ENCODE measurements around the gene PIK3AP1. TPM values are rescaled to one million over a fixed set of nuclear protein-coding genes. Genes with fewer than 3 reads are reported as not detected.

Gene PIK3AP1
- total and polyA plus RNA-seq, 2 of the 13 experiments (the other 11 are each of a cell fraction or from before 2014, with no cell fraction given): 3.6 to 13.8 TPM

DNA sequence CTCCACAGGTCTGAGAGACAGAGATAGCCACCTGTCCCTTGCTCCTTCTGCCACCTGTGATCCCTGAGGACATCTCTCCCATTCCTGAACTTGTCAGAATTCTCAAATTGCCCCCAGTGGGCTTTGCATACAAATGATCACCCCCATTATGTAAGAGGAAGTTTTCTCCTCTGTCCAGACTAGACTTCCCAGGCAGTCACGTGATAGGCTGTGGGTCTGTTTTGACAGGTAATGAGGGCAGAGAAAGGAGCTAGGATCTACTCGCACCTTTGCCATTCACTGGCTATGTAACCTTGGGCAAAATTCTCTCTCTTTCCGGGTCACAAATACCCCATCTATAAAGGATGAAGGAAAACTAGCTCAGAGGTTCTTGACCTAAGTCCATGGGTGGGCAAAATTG lies 112.1 kb downstream of the PIK3AP1 start:
- no peak overlapping the region for H2AFZ ChIP-seq (ENCODE audit: low read length)
- WGBS (ENCODE audit: low lambda C conversion rate): 89% methylated on average over 3 of the region's 3 CpGs
- H3K9ac ChIP-seq (ENCODE audit: insufficient read depth, low read depth, low read length): no peak overlapping the region
- no peak overlapping the region for H3K4me2 ChIP-seq (ENCODE audit: low read depth, low read length)
- no TSS peak for BruUV-seq (replicated peaks)
- H3K79me2 ChIP-seq (ENCODE audit: insufficient read depth, low read length): no peaks in the 10 kb centered on the region
- POLR2A ChIA-PET: no interaction called here
- H3K27me3 ChIP-seq (ENCODE audit: control insufficient read depth in 1 of 2, insufficient read depth in 2 of 2, low read length in 2 of 2): no peaks in the 10 kb centered on the region
- no peaks in the 10 kb centered on the region for H3K36me3 ChIP-seq (replicated peaks in 1 of 2; ENCODE audit: control insufficient read depth in 1 of 2, insufficient read depth in 2 of 2, low read length in 2 of 2)
- H3K4me3 ChIP-seq (replicated peaks in 1 of 3; ENCODE audit: insufficient read depth in 1 of 3, low read depth in 2 of 3, low read length in 3 of 3): no peak overlapping the region
- DNase-seq (ENCODE audit: low spot score) (no peak), FAIRE-seq (no peak), ATAC-seq (no peak)
- TF ChIP-seq DNMT3B (CRISPR knock-in tag; conservative IDR thresholded peaks at IDR 0.05) (no peak), POLR2G (IDR thresholded peaks at IDR 0.05; ENCODE audit: low read depth, low read length) (no peak), IRF2 (CRISPR knock-in tag; IDR thresholded peaks at IDR 0.05) (no peak), NPAS2 (CRISPR knock-in tag; IDR thresholded peaks at IDR 0.05; ENCODE audit: borderline replicate concordance) (no peak), RFX1 (IDR thresholded peaks at IDR 0.05) (no peak)
- H4K20me1 ChIP-seq (ENCODE audit: insufficient read depth, low read length): no peaks in the 10 kb centered on the region
- H3K27ac ChIP-seq (ENCODE audit: extremely low read length, insufficient read depth, low read length): no peak overlapping the region
- peaks cover 45% of the 10 kb centered on the region for H3K4me1 ChIP-seq (ENCODE audit: insufficient read depth, low read length)
- in situ Hi-C loops (cut with HindIII; ENCODE audit: extremely low pct_ligation_motif_present, low pct_unique_long_range_greater_than_20kb) (no loop called here), intact Hi-C loops (cut with micrococcal nuclease; ENCODE audit: unreplicated experiment) (no loop called here)
- CTCF ChIA-PET (ENCODE audit: low intra/inter-chr PET ratio, low total read pairs): no interaction called here
- H3K9me3 ChIP-seq (ENCODE audit: low read length): no peaks in the 10 kb centered on the region

DNA sequence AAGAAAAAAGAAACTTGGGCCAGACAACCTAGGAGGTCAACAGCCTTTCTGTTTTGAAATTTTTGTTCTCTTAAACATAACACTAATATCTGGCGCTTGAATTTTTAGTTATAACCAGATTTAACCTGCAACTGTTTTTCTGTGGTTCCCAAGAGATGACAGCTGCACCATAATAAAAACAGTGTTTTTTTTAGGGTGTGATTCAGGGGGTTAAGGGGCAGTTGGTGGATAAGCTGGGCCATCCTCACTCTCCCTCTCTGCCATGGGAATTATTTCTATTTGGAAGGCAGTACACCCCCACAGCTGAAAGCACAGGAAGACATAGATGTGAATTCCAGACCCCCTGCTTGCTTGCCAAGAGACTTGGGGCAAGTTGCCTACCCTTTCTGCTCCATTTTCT lies 113.4 kb downstream of the PIK3AP1 start:
- no peak for FAIRE-seq
- H3K36me3 ChIP-seq (replicated peaks in 1 of 2; ENCODE audit: control insufficient read depth in 1 of 2, insufficient read depth in 2 of 2, low read length in 2 of 2): no peaks in the 10 kb centered on the region

More for the DNA sequence above, 113.4 kb downstream of the PIK3AP1 start:
- intact Hi-C loops (cut with micrococcal nuclease; ENCODE audit: unreplicated experiment) (no loop called here), in situ Hi-C loops (cut with HindIII; ENCODE audit: extremely low pct_ligation_motif_present, low pct_unique_long_range_greater_than_20kb) (no loop called here)
- Histone ChIP-seq H3K4me2 (ENCODE audit: low read depth, low read length) (no peak overlapping the region), H3K27ac (ENCODE audit: extremely low read length, insufficient read depth, low read length) (no peak overlapping the region), H4K20me1 (ENCODE audit: insufficient read depth, low read length) (no peaks in the 10 kb centered on the region), H3K4me3 (replicated peaks in 1 of 3; ENCODE audit: insufficient read depth in 1 of 3, low read depth in 2 of 3, low read length in 3 of 3) (no peak overlapping the region), H3K4me1 (ENCODE audit: insufficient read depth, low read length) (peaks cover 37% of the 10 kb centered on the region), H2AFZ (ENCODE audit: low read length) (no peak overlapping the region), H3K27me3 (ENCODE audit: control insufficient read depth in 1 of 2, insufficient read depth in 2 of 2, low read length in 2 of 2) (0 out of 5 replicates have a peak, but pooled peaks cover 0 to 1% of the 10 kb centered on the region in 2 experiments), H3K9me3 (ENCODE audit: low read length) (no peaks in the 10 kb centered on the region), H3K79me2 (ENCODE audit: insufficient read depth, low read length) (no peaks in the 10 kb centered on the region), H3K9ac (ENCODE audit: insufficient read depth, low read depth, low read length) (no peak overlapping the region)
- ATAC-seq: no peak
- TF ChIP-seq, protein P1, sequence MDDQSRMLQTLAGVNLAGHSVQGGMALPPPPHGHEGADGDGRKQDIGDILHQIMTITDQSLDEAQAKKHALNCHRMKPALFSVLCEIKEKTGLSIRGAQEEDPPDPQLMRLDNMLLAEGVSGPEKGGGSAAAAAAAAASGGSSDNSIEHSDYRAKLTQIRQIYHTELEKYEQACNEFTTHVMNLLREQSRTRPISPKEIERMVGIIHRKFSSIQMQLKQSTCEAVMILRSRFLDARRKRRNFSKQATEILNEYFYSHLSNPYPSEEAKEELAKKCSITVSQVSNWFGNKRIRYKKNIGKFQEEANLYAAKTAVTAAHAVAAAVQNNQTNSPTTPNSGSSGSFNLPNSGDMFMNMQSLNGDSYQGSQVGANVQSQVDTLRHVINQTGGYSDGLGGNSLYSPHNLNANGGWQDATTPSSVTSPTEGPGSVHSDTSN (CRISPR knock-in tag; IDR thresholded peaks at IDR 0.05; ENCODE audit: borderline replicate concordance): no peak
- TF ChIP-seq, protein P2, sequence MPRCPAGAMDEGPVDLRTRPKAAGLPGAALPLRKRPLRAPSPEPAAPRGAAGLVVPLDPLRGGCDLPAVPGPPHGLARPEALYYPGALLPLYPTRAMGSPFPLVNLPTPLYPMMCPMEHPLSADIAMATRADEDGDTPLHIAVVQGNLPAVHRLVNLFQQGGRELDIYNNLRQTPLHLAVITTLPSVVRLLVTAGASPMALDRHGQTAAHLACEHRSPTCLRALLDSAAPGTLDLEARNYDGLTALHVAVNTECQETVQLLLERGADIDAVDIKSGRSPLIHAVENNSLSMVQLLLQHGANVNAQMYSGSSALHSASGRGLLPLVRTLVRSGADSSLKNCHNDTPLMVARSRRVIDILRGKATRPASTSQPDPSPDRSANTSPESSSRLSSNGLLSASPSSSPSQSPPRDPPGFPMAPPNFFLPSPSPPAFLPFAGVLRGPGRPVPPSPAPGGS (CRISPR knock-in tag; IDR thresholded peaks at IDR 0.05): no peak
- TF ChIP-seq ZFP90 (CRISPR knock-in tag; IDR thresholded peaks at IDR 0.05; ENCODE audit: borderline replicate concordance): no peak
- WGBS (ENCODE audit: low lambda C conversion rate): 97% methylated on average over 1 of the region's 1 CpG
- POLR2A ChIA-PET: no interaction called here
- BruUV-seq (replicated peaks): no TSS peak
- DNase-seq (ENCODE audit: low spot score): no peak
- CTCF ChIA-PET (ENCODE audit: low intra/inter-chr PET ratio, low total read pairs): no interaction called here
